Esophagus muscularis mucosa (tissue), 4 donors: ENCODE data around the gene PDIA2. TPM values are rescaled to one million over a fixed set of nuclear protein-coding genes. Genes with fewer than 3 reads are reported as not detected.
A peak's percentile ranks its signal among the peaks of the same experiment; 100 is the strongest.
"Not testable (repeated sequence)": the region's sequence is repeated elsewhere in the genome, so short reads cannot be mapped to it uniquely, and the experiment has no call there.

ENCODE experiments used
- DNase-seq: peaks from one replicate; pipeline ENCODE4 v3.0.0-alpha.2; 2017; ENCODE audit errors: extremely low spot score
- H3K27ac ChIP-seq, 4 donors: fragments of 200-600 bp; sonication (generic); replicated peaks in 1 of 4; 1 replicate in 3 of 4; 2 replicates in 1 of 4; pipeline ENCODE4 v1.5.1; 2016 to 2019; ENCODE audit warnings: mild to moderate bottlenecking in 1 of 4
- H3K27me3 ChIP-seq, 4 donors: fragments of 200-600 bp; sonication (generic); one replicate each; pipeline versions ENCODE4 v1.5.1 to v1.6.0; 2016 to 2019
- H3K36me3 ChIP-seq, 4 donors: fragments of 200-600 bp; sonication (generic); one replicate each; pipeline ENCODE4 v1.5.1; 2016 to 2019
- H3K4me1 ChIP-seq, 4 donors: fragments of 200-600 bp; sonication (generic); one replicate each; pipeline ENCODE4 v1.5.1; 2016 to 2019
- H3K4me3 ChIP-seq, 4 donors: fragments of 200-600 bp; sonication (generic); 1 replicate in 2 of 4; 2 replicates in 2 of 4; pipeline ENCODE4 v1.5.1; 2016 to 2019; ENCODE audit warnings: mild to moderate bottlenecking in 4 of 4, moderate library complexity in 1 of 4
- H3K9me3 ChIP-seq, 4 donors: fragments of 200-600 bp; sonication (generic); 1 replicate in 3 of 4; 2 replicates in 1 of 4; pipeline ENCODE4 v1.5.1; 2016 to 2019
- CTCF ChIP-seq, 3 experiments: fragments of 200-600 bp in 2 of 3; fragments of 450-650 bp in 1 of 3; sonication (generic) in 2 of 3; IDR thresholded peaks; one replicate each; pipeline ENCODE4 v1.5.1; 2017 to 2019; ENCODE audit warnings: antibody characterized with exemption in 3 of 3, mild to moderate bottlenecking in 2 of 3, moderate library complexity in 1 of 3
- EP300 ChIP-seq: sonication (generic); formaldehyde crosslinking; IDR thresholded peaks from one replicate; pipeline ENCODE4 v1.6.1; 2017; ENCODE audit warnings: antibody characterized with exemption
- POLR2A ChIP-seq: fragments of 450-650 bp; IDR thresholded peaks from one replicate; pipeline ENCODE4 v1.6.1; 2017; ENCODE audit warnings: antibody characterized with exemption, moderate library complexity, mild to moderate bottlenecking, low read depth
- POLR2AphosphoS5 ChIP-seq, 2 donors: sonication (generic); formaldehyde crosslinking; IDR thresholded peaks; one replicate each; pipeline ENCODE4 v1.6.1; 2017; ENCODE audit warnings: antibody characterized with exemption in 2 of 2
- WGBS: methylation state at CpG from one replicate; pipeline ENCODE4 v1.1.5; 2018; 5-methylcytosine and 5-hydroxymethylcytosine counted together
- intact Hi-C: fragments of 100-400 bp; cut with DNase I; formaldehyde crosslinking; loops from one replicate; pipeline ENCODE4 v1.15.1; 2023
- total RNA-seq, 4 donors: library from RNA; depleted of rRNA; stranded (reverse); fragments of >200 nt; gene quantifications; one replicate each; pipeline versions ENCODE4 v1.1.0 to v1.2.1, GENCODE V29; 2016

The PDIA2 gene
- total RNA-seq, 4 donors from 2014 or later, result 0.23 to 1.2 (median 1.0) TPM; not detected in 1

- Histone ChIP-seq H3K4me3 (no peak overlapping the region), H3K36me3 (peaks cover 34 to 51% (median 48%) of the 10 kb centered on the region in 4 donors), H3K4me1 (peaks cover 0 to 9% (median 4%) of the 10 kb centered on the region in 4 donors), H3K9me3 (no peaks in the 10 kb centered on the region), H3K27ac (no peak overlapping the region), H3K27me3 (no peaks in the 10 kb centered on the region)
- TF ChIP-seq EP300, result no peak
- no peak for TF ChIP-seq POLR2A
- TF ChIP-seq CTCF (IDR thresholded peaks at IDR 0.05), result no peak
- TF ChIP-seq POLR2AphosphoS5 (IDR thresholded peaks at IDR 0.05), result no peak
- no peak for DNase-seq
- WGBS, result 78% methylated on average over 6 of the region's 12 CpGs
- intact Hi-C loops, result no loop called here
These were observed 17.3 kb upstream of the PDIA2 start for GRCh38 chr16:265711-266110.

- intact Hi-C loops, result no loop called here
- H3K4me1 ChIP-seq, result peaks cover 0 to 9% (median 4%) of the 10 kb centered on the region in 4 donors
- 75% methylated on average over 13 of the region's 25 CpGs for WGBS
- peaks cover 26 to 43% (median 40%) of the 10 kb centered on the region in 4 donors for H3K36me3 ChIP-seq
- H3K4me3 ChIP-seq, result no peak overlapping the region
- no peak for TF ChIP-seq POLR2A
- TF ChIP-seq CTCF (IDR thresholded peaks at IDR 0.05), result no peak
- TF ChIP-seq POLR2AphosphoS5 (IDR thresholded peaks at IDR 0.05), result no peak
- no peak for TF ChIP-seq EP300
- no peak overlapping the region for H3K27ac ChIP-seq
- DNase-seq, result no peak
- no peaks in the 10 kb centered on the region for H3K9me3 ChIP-seq
- H3K27me3 ChIP-seq, result no peaks in the 10 kb centered on the region
These were observed 16.5 kb upstream of the PDIA2 start for GRCh38 chr16:266258-267164.

- H3K9me3 ChIP-seq, H3K4me3 ChIP-seq, H3K27ac ChIP-seq, intact Hi-C loops, DNase-seq, H3K4me1 ChIP-seq, H3K27me3 ChIP-seq: not testable (repeated sequence)
- 79% methylated on average over 17 of the region's 17 CpGs for WGBS
- peaks cover 15 to 39% (median 31%) of the 10 kb centered on the region in 4 donors for H3K36me3 ChIP-seq
These were observed 15.4 kb upstream of the PDIA2 start for GRCh38 chr16:267562-267961.

- Histone ChIP-seq H3K36me3 (peaks cover 8 to 31% (median 24%) of the 10 kb centered on the region in 4 donors), H3K4me3 (no peak overlapping the region), H3K27ac (no peak overlapping the region), H3K4me1 (peaks cover 0 to 9% (median 4%) of the 10 kb centered on the region in 4 donors), H3K27me3 (no peaks in the 10 kb centered on the region), H3K9me3 (no peaks in the 10 kb centered on the region)
- 70% methylated on average over 24 of the region's 40 CpGs for WGBS
- TF ChIP-seq CTCF (IDR thresholded peaks at IDR 0.05), result no peak
- no peak for TF ChIP-seq POLR2A
- peak in 1 of 2 donors; percentile 23 for TF ChIP-seq POLR2AphosphoS5 (IDR thresholded peaks at IDR 0.05)
- DNase-seq, result no peak
- intact Hi-C loops, result no loop called here
These were observed 14.6 kb upstream of the PDIA2 start for GRCh38 chr16:268141-269053.
